DMS153 treated with DMSO at 0.1 percent for 48 hours (cell line): ENCODE measurements around the gene AADACL3.
"Not testable (repeated sequence)": the region's sequence is repeated elsewhere in the genome, so short reads cannot be mapped to it uniquely, and the experiment has no call there.

Experiments
- DNase-seq: peaks from one replicate; lab custom pipeline; 2025; ENCODE audit not compliant: unreplicated experiment; lab: John Stamatoyannopoulos, UW

Gene AADACL3

GRCh38 chr1:12713651-12714050 lies 2.3 kb upstream of the AADACL3 start:
- not testable (repeated sequence) for DNase-seq

GRCh38 chr1:12714710-12715475 lies 1.0 kb upstream of the AADACL3 start:
- no peak for DNase-seq

GRCh38 chr1:12717301-12717838 lies 1.5 kb downstream of the AADACL3 start:
- no peak for DNase-seq

GRCh38 chr1:12722626-12723025 lies 6.7 kb downstream of the AADACL3 start:
- no peak for DNase-seq

GRCh38 chr1:12728391-12728790 lies 12.5 kb downstream of the AADACL3 start:
- no peak for DNase-seq

- no peak for DNase-seq
Observed at GRCh38 chr1:12730156-12730555, 14.2 kb downstream of the AADACL3 start.

GRCh38 chr1:12731084-12731483 lies 15.2 kb downstream of the AADACL3 start:
- DNase-seq = not testable (repeated sequence)

GRCh38 chr1:12734651-12735050 lies 18.7 kb downstream of the AADACL3 start:
- no peak for DNase-seq

- DNase-seq = no peak
Observed at GRCh38 chr1:12738934-12739333, 23.0 kb downstream of the AADACL3 start.

GRCh38 chr1:12739613-12740012 lies 23.7 kb downstream of the AADACL3 start:
- DNase-seq = no peak

GRCh38 chr1:12741946-12742345 lies 26.0 kb downstream of the AADACL3 start:
- no peak for DNase-seq

- DNase-seq = no peak
Observed at GRCh38 chr1:12745126-12745991, 29.4 kb downstream of the AADACL3 start.

- no peak for DNase-seq
Observed at GRCh38 chr1:12745992-12746323, 30.0 kb downstream of the AADACL3 start, which contains the start of gene CFAP107. TSS of gene CFAP107 (plus strand) at chr1:12746200. CDS start at chr1:12746431, 231 bp downstream.

- DNase-seq = no peak
Observed at GRCh38 chr1:12748778-12749355, 33.0 kb downstream of the AADACL3 start.

GRCh38 chr1:12754738-12755137 lies 38.8 kb downstream of the AADACL3 start:
- no peak for DNase-seq

GRCh38 chr1:12756273-12756672 lies 40.4 kb downstream of the AADACL3 start:
- no peak for DNase-seq

- DNase-seq = no peak
Observed at GRCh38 chr1:12756768-12757413, 41.0 kb downstream of the AADACL3 start.

GRCh38 chr1:12757836-12758235 lies 41.9 kb downstream of the AADACL3 start:
- no peak for DNase-seq

- no peak for DNase-seq
Observed at GRCh38 chr1:12760256-12760795, 44.4 kb downstream of the AADACL3 start.

- no peak for DNase-seq
Observed at GRCh38 chr1:12761781-12762180, 45.9 kb downstream of the AADACL3 start.

- no peak for DNase-seq
Observed at GRCh38 chr1:12762766-12763165, 46.9 kb downstream of the AADACL3 start.
